SK-N-SH (cell line): ENCODE results near the gene PTGFRN. TPM values are rescaled to one million over a fixed set of nuclear protein-coding genes. Genes with fewer than 3 reads are reported as not detected.

Experiments
- CTCF ChIA-PET: fragments of 300-600, 350-600 bp; formaldehyde crosslinking; extraction: SDS; loops from one replicate; lab custom pipeline; 2021; lab: Yijun Ruan, JAX
- POLR2A ChIA-PET: fragments of 350-600 bp; sonication (Branson Sonifier 250); formaldehyde crosslinking; extraction: SDS; loops from one replicate; lab custom pipeline; 2020; ENCODE audit warnings: antibody characterized with exemption, inconsistent platforms; lab: Yijun Ruan, JAX
- DNase-seq: peaks from one replicate; pipeline ENCODE4 v3.0.0; 2012
- H2AFZ ChIP-seq: fragments of 200-600 bp; sonication (generic); 2 replicates; pipeline ENCODE4 v1.8.1; 2016; ENCODE audit warnings: antibody characterized with exemption, mild to moderate bottlenecking, low read depth
- H3F3A ChIP-seq: fragments of 200-600 bp; sonication (generic); replicated peaks from 2 replicates; pipeline ENCODE3; 2016; ENCODE audit warnings: antibody characterized with exemption, mild to moderate bottlenecking; ENCODE audit not compliant: insufficient read depth
- H3K27ac ChIP-seq, 2 experiments: fragments of 200-500 bp in 1 of 2; fragments of 200-600 bp in 1 of 2; sonication (Bioruptor generic) in 1 of 2; sonication (generic), shearing (Covaris generic) in 1 of 2; 2 replicates each; pipeline versions ENCODE4 v1.5.1 to v1.6.1; 2014 to 2016; ENCODE audit warnings: low read depth in 2 of 2, inconsistent platforms in 1 of 2, low read length in 1 of 2, mild to moderate bottlenecking in 1 of 2, mixed read lengths in 1 of 2
- H3K27me3 ChIP-seq: fragments of 200-600 bp; sonication (generic), shearing (Covaris generic); 2 replicates; pipeline ENCODE4 v1.6.1; 2016; ENCODE audit warnings: mixed run types; ENCODE audit not compliant: insufficient read depth
- H3K36me3 ChIP-seq, 2 experiments: fragments of 200-500 bp in 1 of 2; fragments of 200-600 bp in 1 of 2; sonication (Bioruptor generic) in 1 of 2; sonication (generic) in 1 of 2; replicated peaks in 1 of 2; 2 replicates each; pipeline versions ENCODE3 to v1.5.1; 2014 to 2016; ENCODE audit warnings: low read length in 1 of 2, mild to moderate bottlenecking in 1 of 2; ENCODE audit not compliant: insufficient read depth in 2 of 2, control insufficient read depth in 1 of 2
- H3K4me1 ChIP-seq, 2 experiments: fragments of 200-500 bp in 1 of 2; fragments of 200-600 bp in 1 of 2; sonication (Bioruptor generic) in 1 of 2; sonication (generic), shearing (Covaris generic) in 1 of 2; 2 replicates each; pipeline versions ENCODE4 v1.5.1 to v1.6.1; 2014 to 2016; ENCODE audit warnings: low read depth in 1 of 2, low read length in 1 of 2, mixed run types in 1 of 2; ENCODE audit not compliant: insufficient read depth in 2 of 2, control insufficient read depth in 1 of 2
- H3K4me2 ChIP-seq: fragments of 200-600 bp; sonication (generic), shearing (Covaris generic); 2 replicates; pipeline ENCODE4 v1.6.1; 2017; ENCODE audit warnings: mixed run types
- H3K4me3 ChIP-seq, 2 experiments: fragments of 200-500 bp in 1 of 2; fragments of 200-600 bp in 1 of 2; sonication (Bioruptor generic) in 1 of 2; sonication (generic), shearing (Covaris generic) in 1 of 2; 2 replicates each; pipeline versions ENCODE4 v1.5.1 to v1.8.1; 2014 to 2016; ENCODE audit warnings: low read depth in 2 of 2, inconsistent platforms in 1 of 2, low read length in 1 of 2, mild to moderate bottlenecking in 1 of 2, mixed read lengths in 1 of 2, moderate library complexity in 1 of 2
- H3K79me2 ChIP-seq: fragments of 200-600 bp; sonication (generic); 2 replicates; pipeline ENCODE4 v1.8.1; 2017; ENCODE audit warnings: mild to moderate bottlenecking; ENCODE audit not compliant: insufficient read depth
- H3K9ac ChIP-seq: fragments of 200-600 bp; sonication (generic); 2 replicates; pipeline ENCODE4 v1.6.1; 2017; ENCODE audit warnings: mixed run types
- H3K9me2 ChIP-seq: fragments of 200-600 bp; sonication (generic); 2 replicates; pipeline ENCODE4 v1.6.1; 2017; ENCODE audit warnings: mixed run types
- H3K9me3 ChIP-seq: fragments of 200-600 bp; sonication (generic); 2 replicates; pipeline ENCODE4 v1.6.1; 2017; ENCODE audit warnings: mixed run types, mild to moderate bottlenecking, moderate library complexity
- H4K20me1 ChIP-seq: fragments of 200-600 bp; sonication (generic); 2 replicates; pipeline ENCODE4 v1.6.1; 2017; ENCODE audit warnings: mild to moderate bottlenecking, mixed run types; ENCODE audit not compliant: insufficient read depth
- CHD2 ChIP-seq: fragments of 150-350 bp; IDR thresholded peaks from 2 replicates; pipeline ENCODE4 v1.6.1; 2018; ENCODE audit warnings: low read length; ENCODE audit not compliant: partially characterized antibody
- ELF1 ChIP-seq: IDR thresholded peaks from 2 replicates; pipeline ENCODE4 v1.4.0; 2012
- EP300 ChIP-seq, 2 experiments: IDR thresholded peaks; 2 replicates each; pipeline versions ENCODE4 v1.4.0 to v1.6.1; 2012; ENCODE audit warnings: borderline replicate concordance in 1 of 2, low read depth in 1 of 2, low read length in 1 of 2
- FOSL2 ChIP-seq: IDR thresholded peaks from 2 replicates; pipeline ENCODE4 v1.4.0; 2012; ENCODE audit warnings: low read depth, mild to moderate bottlenecking, moderate library complexity, borderline replicate concordance
- FOXJ3 ChIP-seq: sonication (generic); formaldehyde crosslinking; IDR thresholded peaks from 2 replicates; pipeline ENCODE4 v1.5.1; 2020; ENCODE audit warnings: mild to moderate bottlenecking, missing genetic modification reagents
- GATA2 ChIP-seq: sonication (generic); formaldehyde crosslinking; IDR thresholded peaks from 2 replicates; pipeline ENCODE4 v1.5.0; 2020; ENCODE audit warnings: mild to moderate bottlenecking, missing genetic modification reagents
- MEF2A ChIP-seq: IDR thresholded peaks from 2 replicates; pipeline ENCODE4 v1.4.0; 2012; ENCODE audit warnings: low read depth, borderline replicate concordance
- NRF1 ChIP-seq: IDR thresholded peaks from 2 replicates; pipeline ENCODE4 v1.6.1; 2012; ENCODE audit warnings: low read depth, mild to moderate bottlenecking, low read length
- POLR2AphosphoS5 ChIP-seq: IDR thresholded peaks from 2 replicates; pipeline ENCODE4 v1.6.1; 2012; ENCODE audit warnings: low read depth, low read length
- RAD21 ChIP-seq: IDR thresholded peaks from 2 replicates; pipeline ENCODE4 v1.6.1; 2012; ENCODE audit warnings: mild to moderate bottlenecking, low read length
- SMC3 ChIP-seq: IDR thresholded peaks from 2 replicates; pipeline ENCODE4 v1.6.1; 2012; ENCODE audit warnings: low read depth, low read length, improper control_type of control experiment
- TCF12 ChIP-seq: IDR thresholded peaks from 2 replicates; pipeline ENCODE4 v1.4.0; 2012
- TEAD4 ChIP-seq: IDR thresholded peaks from 2 replicates; pipeline ENCODE4 v1.4.0; 2012; ENCODE audit warnings: mild to moderate bottlenecking, borderline replicate concordance; ENCODE audit not compliant: insufficient read depth
- WGBS: methylation state at CpG from one replicate; pipeline ENCODE4 v1.1.6; 2017; ENCODE audit warnings: low lambda C conversion rate; 5-methylcytosine and 5-hydroxymethylcytosine counted together
- polyA plus RNA-seq, 3 experiments: library from polyadenylated mRNA; depleted of rRNA; stranded (reverse); fragments of >200 nt; gene quantifications; 2 replicates each; pipeline ENCODE4 v1.2.3, GENCODE V29; 2012
- TF ChIP-seq, protein P1 (sequence below): fragments of 150-350 bp; IDR thresholded peaks from 2 replicates; pipeline ENCODE4 v1.6.1; 2016; ENCODE audit warnings: mild to moderate bottlenecking, low read depth, low read length
- TF ChIP-seq, protein P2 (sequence below): IDR thresholded peaks from 2 replicates; pipeline ENCODE4 v1.4.0; 2012; ENCODE audit warnings: low read depth, borderline replicate concordance
- TF ChIP-seq, protein P3 (sequence below): IDR thresholded peaks from 2 replicates; pipeline ENCODE4 v1.4.0; 2012; ENCODE audit warnings: low read depth
- TF ChIP-seq, protein P4 (sequence below): fragments of 200-600 bp; sonication (generic); IDR thresholded peaks from 2 replicates; pipeline ENCODE4 v1.6.1; 2017; ENCODE audit warnings: antibody characterized with exemption, mild to moderate bottlenecking, moderate library complexity

The PTGFRN gene
- polyA plus RNA-seq, 1 of the 3 experiments (the other 2 are of a cell fraction) = 22.4 TPM

DNA sequence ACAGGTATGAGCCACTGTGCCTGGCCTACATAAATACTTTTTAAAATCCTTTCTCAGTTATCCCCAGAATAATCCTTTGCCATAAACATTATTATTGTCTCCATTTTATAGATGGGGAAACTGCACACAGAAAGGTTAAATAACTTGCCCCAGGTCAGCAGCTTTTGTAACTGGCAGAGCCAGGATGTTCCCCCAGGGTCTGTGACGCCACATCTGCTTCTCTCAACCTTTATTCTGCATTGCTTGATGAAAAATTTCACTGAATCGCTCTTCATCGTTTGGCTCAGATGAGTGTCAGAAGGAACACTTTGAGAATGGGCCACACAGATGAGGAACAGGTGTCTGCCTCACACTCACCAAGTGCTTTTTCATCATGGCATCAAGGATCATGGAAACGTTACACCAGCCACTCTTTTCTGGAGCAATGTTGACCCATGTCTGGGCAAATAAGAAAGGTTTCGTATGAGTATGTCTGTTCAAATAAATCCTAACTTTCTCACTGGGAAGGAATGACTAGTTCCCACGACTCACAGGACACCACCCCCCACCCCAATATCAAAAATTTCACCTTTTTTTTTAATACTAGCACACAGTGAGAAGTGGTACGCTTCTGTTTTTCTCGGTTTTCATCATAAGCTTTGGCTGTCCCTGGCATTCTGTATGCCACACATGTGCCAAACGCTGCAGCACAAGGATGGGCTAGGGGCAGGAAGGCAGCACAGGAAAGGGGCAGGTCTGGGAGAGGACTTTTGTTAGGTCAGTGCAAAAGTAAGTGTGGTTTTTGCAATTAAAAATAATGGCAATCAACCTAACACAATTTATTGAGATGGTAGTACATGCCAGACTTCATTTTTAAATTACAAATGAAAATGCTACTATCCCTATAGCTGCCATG is 9.0 kb upstream of the PTGFRN start:
- H3K27me3 ChIP-seq = 0 out of 2 replicates have a peak, but pooled peaks cover 9% of the 10 kb centered on the region
- H3K27ac ChIP-seq = no peak overlapping the region
- H3F3A ChIP-seq = no peaks in the 10 kb centered on the region
- no peaks in the 10 kb centered on the region for H3K9me2 ChIP-seq
- no peak overlapping the region for H2AFZ ChIP-seq
- ChIA-PET CTCF (interaction anchor here (1.3 to 1.8 kb wide), 2 partner anchors 22 to 23 kb away, joined by 4 to 5 read pairs; no protein-coding TSS in a partner anchor), POLR2A (no interaction called here)
- H3K4me1 ChIP-seq = no peaks in the 10 kb centered on the region
- H4K20me1 ChIP-seq = no peaks in the 10 kb centered on the region
- no peaks in the 10 kb centered on the region for H3K79me2 ChIP-seq
- no peaks in the 10 kb centered on the region for H3K36me3 ChIP-seq
- no peak overlapping the region for H3K9ac ChIP-seq
- H3K4me2 ChIP-seq = no peak overlapping the region
- DNase-seq = no peak
- H3K4me3 ChIP-seq = no peak overlapping the region
- WGBS = 56% methylated on average over 9 of the region's 9 CpGs
- H3K9me3 ChIP-seq = no peaks in the 10 kb centered on the region
- no peak for TF ChIP-seq CHD2
- no peak for TF ChIP-seq GATA2 (CRISPR knock-in tag)
- TF ChIP-seq MEF2A = no peak
- TF ChIP-seq NRF1 = no peak
- TF ChIP-seq, all 33 proteins: peak for 0

DNA sequence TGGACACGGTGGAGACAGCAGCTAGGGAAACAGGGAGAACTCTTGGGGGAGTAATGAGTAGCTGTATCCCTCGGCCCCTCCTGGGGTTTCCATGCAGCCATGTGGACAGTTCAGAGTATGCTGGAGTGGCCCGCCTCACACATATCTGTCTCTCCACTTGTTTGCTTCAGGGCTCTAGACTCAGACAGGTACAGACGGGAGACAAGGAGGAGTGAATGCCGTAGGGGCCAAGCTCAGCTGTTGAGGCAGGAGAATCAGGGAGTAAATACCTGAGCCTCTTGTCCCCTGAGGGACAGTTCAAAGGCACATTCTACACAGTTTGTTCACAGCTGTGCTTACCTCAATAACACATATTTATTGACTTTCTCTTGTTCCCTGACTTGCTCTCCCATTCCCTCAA is 7.7 kb upstream of the PTGFRN start:
- CTCF ChIA-PET = interaction anchor here (1.1 to 1.8 kb wide), 4 partner anchors 23 to 327 kb away, joined by 3 to 5 read pairs (median 4); no protein-coding TSS in a partner anchor
- TF ChIP-seq, protein P1, sequence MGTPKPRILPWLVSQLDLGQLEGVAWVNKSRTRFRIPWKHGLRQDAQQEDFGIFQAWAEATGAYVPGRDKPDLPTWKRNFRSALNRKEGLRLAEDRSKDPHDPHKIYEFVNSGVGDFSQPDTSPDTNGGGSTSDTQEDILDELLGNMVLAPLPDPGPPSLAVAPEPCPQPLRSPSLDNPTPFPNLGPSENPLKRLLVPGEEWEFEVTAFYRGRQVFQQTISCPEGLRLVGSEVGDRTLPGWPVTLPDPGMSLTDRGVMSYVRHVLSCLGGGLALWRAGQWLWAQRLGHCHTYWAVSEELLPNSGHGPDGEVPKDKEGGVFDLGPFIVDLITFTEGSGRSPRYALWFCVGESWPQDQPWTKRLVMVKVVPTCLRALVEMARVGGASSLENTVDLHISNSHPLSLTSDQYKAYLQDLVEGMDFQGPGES = no peak
- no peak for TF ChIP-seq GATA2 (CRISPR knock-in tag)
- TF ChIP-seq ELF1 = no peak
- no peak for TF ChIP-seq RAD21
- TF ChIP-seq TCF12 = no peak
- no peak for TF ChIP-seq FOXJ3
- TF ChIP-seq, protein P2, sequence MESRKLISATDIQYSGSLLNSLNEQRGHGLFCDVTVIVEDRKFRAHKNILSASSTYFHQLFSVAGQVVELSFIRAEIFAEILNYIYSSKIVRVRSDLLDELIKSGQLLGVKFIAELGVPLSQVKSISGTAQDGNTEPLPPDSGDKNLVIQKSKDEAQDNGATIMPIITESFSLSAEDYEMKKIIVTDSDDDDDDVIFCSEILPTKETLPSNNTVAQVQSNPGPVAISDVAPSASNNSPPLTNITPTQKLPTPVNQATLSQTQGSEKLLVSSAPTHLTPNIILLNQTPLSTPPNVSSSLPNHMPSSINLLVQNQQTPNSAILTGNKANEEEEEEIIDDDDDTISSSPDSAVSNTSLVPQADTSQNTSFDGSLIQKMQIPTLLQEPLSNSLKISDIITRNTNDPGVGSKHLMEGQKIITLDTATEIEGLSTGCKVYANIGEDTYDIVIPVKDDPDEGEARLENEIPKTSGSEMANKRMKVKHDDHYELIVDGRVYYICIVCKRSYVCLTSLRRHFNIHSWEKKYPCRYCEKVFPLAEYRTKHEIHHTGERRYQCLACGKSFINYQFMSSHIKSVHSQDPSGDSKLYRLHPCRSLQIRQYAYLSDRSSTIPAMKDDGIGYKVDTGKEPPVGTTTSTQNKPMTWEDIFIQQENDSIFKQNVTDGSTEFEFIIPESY = no peak
- no peak for TF ChIP-seq SMC3
- no peak for TF ChIP-seq POLR2AphosphoS5
- TF ChIP-seq, protein P3, sequence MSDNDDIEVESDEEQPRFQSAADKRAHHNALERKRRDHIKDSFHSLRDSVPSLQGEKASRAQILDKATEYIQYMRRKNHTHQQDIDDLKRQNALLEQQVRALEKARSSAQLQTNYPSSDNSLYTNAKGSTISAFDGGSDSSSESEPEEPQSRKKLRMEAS = no peak
- no peak for TF ChIP-seq MEF2A
- TF ChIP-seq EP300 (IDR thresholded peaks at IDR 0.05; ENCODE audit: borderline replicate concordance in 1 of 2, low read depth in 1 of 2, low read length in 1 of 2) = no peak
- no peak for TF ChIP-seq FOSL2
- TF ChIP-seq TEAD4 = no peak
- TF ChIP-seq, protein P4, sequence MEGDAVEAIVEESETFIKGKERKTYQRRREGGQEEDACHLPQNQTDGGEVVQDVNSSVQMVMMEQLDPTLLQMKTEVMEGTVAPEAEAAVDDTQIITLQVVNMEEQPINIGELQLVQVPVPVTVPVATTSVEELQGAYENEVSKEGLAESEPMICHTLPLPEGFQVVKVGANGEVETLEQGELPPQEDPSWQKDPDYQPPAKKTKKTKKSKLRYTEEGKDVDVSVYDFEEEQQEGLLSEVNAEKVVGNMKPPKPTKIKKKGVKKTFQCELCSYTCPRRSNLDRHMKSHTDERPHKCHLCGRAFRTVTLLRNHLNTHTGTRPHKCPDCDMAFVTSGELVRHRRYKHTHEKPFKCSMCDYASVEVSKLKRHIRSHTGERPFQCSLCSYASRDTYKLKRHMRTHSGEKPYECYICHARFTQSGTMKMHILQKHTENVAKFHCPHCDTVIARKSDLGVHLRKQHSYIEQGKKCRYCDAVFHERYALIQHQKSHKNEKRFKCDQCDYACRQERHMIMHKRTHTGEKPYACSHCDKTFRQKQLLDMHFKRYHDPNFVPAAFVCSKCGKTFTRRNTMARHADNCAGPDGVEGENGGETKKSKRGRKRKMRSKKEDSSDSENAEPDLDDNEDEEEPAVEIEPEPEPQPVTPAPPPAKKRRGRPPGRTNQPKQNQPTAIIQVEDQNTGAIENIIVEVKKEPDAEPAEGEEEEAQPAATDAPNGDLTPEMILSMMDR = no peak
- Histone ChIP-seq H3K27ac (no peak overlapping the region), H3K9me3 (no peaks in the 10 kb centered on the region), H3F3A (no peaks in the 10 kb centered on the region), H3K4me2 (no peak overlapping the region), H3K4me3 (no peak overlapping the region), H3K9ac (no peak overlapping the region), H4K20me1 (no peaks in the 10 kb centered on the region), H3K4me1 (no peaks in the 10 kb centered on the region), H3K9me2 (no peaks in the 10 kb centered on the region), H3K36me3 (no peaks in the 10 kb centered on the region), H3K27me3 (0 out of 2 replicates have a peak, but pooled peaks cover 9% of the 10 kb centered on the region), H3K79me2 (no peaks in the 10 kb centered on the region), H2AFZ (no peak overlapping the region)
- POLR2A ChIA-PET = interaction anchor here (1.3 kb wide), 1 partner anchor 9 kb away, joined by 3 read pairs; no protein-coding TSS in a partner anchor
- no peak for DNase-seq
- 85% methylated on average over 5 of the region's 5 CpGs for WGBS
